Keratinocyte (primary cell): ENCODE results near the gene FAM50B. TPM values are rescaled to one million over a fixed set of nuclear protein-coding genes. Genes with fewer than 3 reads are reported as not detected.

ENCODE experiments used
- DNase-seq: peaks from one replicate; pipeline ENCODE4 v3.0.0-alpha.2; 2011; ENCODE audit warnings: low read depth, missing footprints, low spot score
- FAIRE-seq: peaks from 2 replicates; lab custom pipeline; 2011; peaks lifted over from hg19 to GRCh38; lab: Jason Lieb, UNC
- H2AFZ ChIP-seq: 2 replicates; pipeline ENCODE4 v1.6.0; 2012; ENCODE audit warnings: low read length, control low read depth, inconsistent platforms; ENCODE audit not compliant: control insufficient read depth
- H3K27ac ChIP-seq: 2 replicates; pipeline ENCODE4 v1.5.1; 2011; ENCODE audit warnings: low read length; ENCODE audit not compliant: control insufficient read depth, insufficient read depth
- H3K27me3 ChIP-seq: 3 replicates; pipeline ENCODE4 v1.6.0; 2011; ENCODE audit warnings: low read length; ENCODE audit not compliant: control insufficient read depth, insufficient read depth; ENCODE audit errors: extremely low read depth
- H3K36me3 ChIP-seq, 2 experiments: 2 replicates in 1 of 2; 3 replicates in 1 of 2; pipeline ENCODE4 v1.5.1; 2011; ENCODE audit warnings: low read length in 2 of 2, mild to moderate bottlenecking in 1 of 2; ENCODE audit not compliant: control insufficient read depth in 2 of 2, insufficient read depth in 2 of 2; ENCODE audit errors: extremely low read depth in 1 of 2
- H3K4me1 ChIP-seq: 3 replicates; pipeline ENCODE4 v1.5.1; 2011; ENCODE audit warnings: low read length; ENCODE audit not compliant: control insufficient read depth, insufficient read depth; ENCODE audit errors: extremely low read depth
- H3K4me2 ChIP-seq: 3 replicates; pipeline ENCODE4 v1.6.0; 2011; ENCODE audit warnings: low read depth, low read length; ENCODE audit not compliant: control insufficient read depth, insufficient read depth; ENCODE audit errors: extremely low read depth
- H3K4me3 ChIP-seq, 3 experiments: fragments of 200-600 bp in 1 of 3; sonication (generic) in 1 of 3; 2 replicates in 2 of 3; 3 replicates in 1 of 3; pipeline ENCODE4 v1.5.1; 2011 to 2016; ENCODE audit warnings: low read length in 3 of 3, mild to moderate bottlenecking in 3 of 3, control low read depth in 2 of 3, inconsistent platforms in 1 of 3, low read depth in 1 of 3, mixed read lengths in 1 of 3, mixed run types in 1 of 3, moderate library complexity in 1 of 3; ENCODE audit not compliant: control insufficient read depth in 2 of 3, insufficient read depth in 2 of 3; ENCODE audit errors: extremely low read depth in 1 of 3
- H3K79me2 ChIP-seq: 2 replicates; pipeline ENCODE4 v1.6.0; 2012; ENCODE audit warnings: low read length; ENCODE audit not compliant: control insufficient read depth, insufficient read depth
- H3K9ac ChIP-seq: 3 replicates; pipeline ENCODE4 v1.6.0; 2011; ENCODE audit warnings: low read length; ENCODE audit not compliant: control insufficient read depth, insufficient read depth; ENCODE audit errors: extremely low read depth
- H3K9me1 ChIP-seq: 3 replicates; pipeline ENCODE4 v1.6.0; 2011; ENCODE audit warnings: low read length; ENCODE audit not compliant: control insufficient read depth, insufficient read depth; ENCODE audit errors: extremely low read depth
- H3K9me3 ChIP-seq: 2 replicates; pipeline ENCODE4 v1.5.1; 2012; ENCODE audit warnings: low read depth, low read length; ENCODE audit not compliant: control insufficient read depth
- H4K20me1 ChIP-seq: 3 replicates; pipeline ENCODE4 v1.6.0; 2011; ENCODE audit warnings: low read length; ENCODE audit not compliant: control insufficient read depth, insufficient read depth; ENCODE audit errors: extremely low read depth
- CTCF ChIP-seq, 3 experiments: IDR thresholded peaks in 1 of 3; conservative IDR thresholded peaks in 1 of 3; optimal IDR thresholded peaks in 1 of 3; 2 replicates in 2 of 3; 3 replicates in 1 of 3; pipeline versions ENCODE3 to v1.5.1; 2011; ENCODE audit warnings: low read length in 3 of 3, mild to moderate bottlenecking in 3 of 3, moderate library complexity in 2 of 3, control low read depth in 1 of 3, inconsistent platforms in 1 of 3; ENCODE audit not compliant: insufficient read depth in 2 of 3; ENCODE audit errors: extremely low read depth in 1 of 3
- EZH2 ChIP-seq: IDR thresholded peaks from one replicate; pipeline ENCODE4 v1.6.1; 2012; ENCODE audit warnings: inconsistent platforms, mild to moderate bottlenecking, low read length, moderate library complexity
- dilution Hi-C: fragments of 300-500 bp; cut with MboI; formaldehyde crosslinking; loops from one replicate; pipeline ENCODE4 v1.7.0; 2020; ENCODE audit warnings: low sequenced_read_pairs; ENCODE audit not compliant: extremely low pct_ligation_motif_present
- polyA plus RNA-seq, 5 experiments: library from polyadenylated mRNA; depleted of rRNA in 3 of 5; stranded (reverse) in 3 of 5; stranded (forward) in 1 of 5; unstranded in 1 of 5; fragments of >200 nt; gene quantifications; 1 replicate in 1 of 5; 2 replicates in 3 of 5; 3 replicates in 1 of 5; pipeline versions ENCODE4 v1.2.1 to v1.2.3, GENCODE V29; 2011 to 2012; ENCODE audit warnings: missing spikeins in 2 of 5, low read depth in 1 of 5, low replicate concordance in 1 of 5

FAM50B gene
- polyA plus RNA-seq, 1 donor (not counting 4 experiments of a cell fraction or from before 2014, with no cell fraction given), result 4.0 TPM

- Histone ChIP-seq H3K27me3 (no peaks in the 10 kb centered on the region), H3K36me3 (no peaks in the 10 kb centered on the region), H3K9ac (no peak overlapping the region), H3K4me1 (peaks cover 20% of the 10 kb centered on the region), H3K4me2 (peak overlapping the region; percentile 3), H3K79me2 (no peaks in the 10 kb centered on the region), H3K9me3 (no peaks in the 10 kb centered on the region), H3K9me1 (no peaks in the 10 kb centered on the region), H3K27ac (no peak overlapping the region), H3K4me3 (no peak overlapping the region), H2AFZ (peak overlapping the region; percentile 44), H4K20me1 (no peaks in the 10 kb centered on the region)
- dilution Hi-C loops, result no loop called here
- DNase-seq, result no peak
- FAIRE-seq, result no peak
- TF ChIP-seq CTCF (optimal IDR thresholded peaks at IDR 0.05 in 1 of 3, IDR thresholded peaks at IDR 0.05 in 1 of 3, conservative IDR thresholded peaks at IDR 0.05 in 1 of 3; ENCODE audit: extremely low read depth in 1 of 3, insufficient read depth in 2 of 3, low read length in 3 of 3) (no peak), EZH2 (no peak)
Observed at GRCh38 chr6:3831761-3832530, 17.2 kb upstream of the FAM50B start.

- Histone ChIP-seq H3K4me1 (peaks cover 16% of the 10 kb centered on the region), H3K27me3 (no peaks in the 10 kb centered on the region), H3K9ac (no peak overlapping the region), H3K4me3 (no peak overlapping the region), H3K27ac (no peak overlapping the region), H4K20me1 (no peaks in the 10 kb centered on the region), H3K79me2 (no peaks in the 10 kb centered on the region), H2AFZ (no peak overlapping the region), H3K4me2 (no peak overlapping the region), H3K36me3 (no peaks in the 10 kb centered on the region), H3K9me3 (no peaks in the 10 kb centered on the region), H3K9me1 (no peaks in the 10 kb centered on the region)
- DNase-seq (no peak), FAIRE-seq (no peak)
- TF ChIP-seq EZH2 (no peak), CTCF (optimal IDR thresholded peaks at IDR 0.05 in 1 of 3, IDR thresholded peaks at IDR 0.05 in 1 of 3, conservative IDR thresholded peaks at IDR 0.05 in 1 of 3; ENCODE audit: extremely low read depth in 1 of 3, insufficient read depth in 2 of 3, low read length in 3 of 3) (peak in 1 of 3 experiments; percentile 9)
- dilution Hi-C loops, result no loop called here
Observed at GRCh38 chr6:3835055-3835731, 14.0 kb upstream of the FAM50B start.
